Thymus (tissue), 11 donors: ENCODE results near the gene NUDCD3. TPM values are rescaled to one million over a fixed set of nuclear protein-coding genes. Genes with fewer than 3 reads are reported as not detected.

ENCODE experiments used
- DNase-seq, 9 donors: peaks; one replicate each; pipeline ENCODE4 v3.0.0-alpha.2; 2013; ENCODE audit warnings: low spot score in 9 of 9, low read depth in 6 of 9, missing footprints in 1 of 9
- H3K27ac ChIP-seq, 2 donors: one replicate each; pipeline ENCODE4 v1.5.1; 2013; ENCODE audit warnings: control low read depth in 1 of 2, low read depth in 1 of 2, low read length in 1 of 2, mild to moderate bottlenecking in 1 of 2, moderate library complexity in 1 of 2
- H3K27me3 ChIP-seq, 2 donors: one replicate each; pipeline ENCODE4 v1.5.1; 2013; ENCODE audit warnings: low read length in 1 of 2; ENCODE audit not compliant: control insufficient read depth in 2 of 2, insufficient read depth in 1 of 2
- H3K36me3 ChIP-seq, 2 donors: one replicate each; pipeline ENCODE4 v1.5.1; 2013; ENCODE audit warnings: low read length in 1 of 2, mild to moderate bottlenecking in 1 of 2, moderate library complexity in 1 of 2; ENCODE audit not compliant: control insufficient read depth in 2 of 2, insufficient read depth in 2 of 2
- H3K4me1 ChIP-seq, 2 donors: one replicate each; pipeline ENCODE4 v1.5.1; 2013; ENCODE audit warnings: low read length in 2 of 2; ENCODE audit not compliant: control insufficient read depth in 2 of 2, insufficient read depth in 2 of 2
- H3K4me3 ChIP-seq, 2 donors: one replicate each; pipeline ENCODE4 v1.5.1; 2013; ENCODE audit warnings: low read length in 2 of 2, control low read depth in 1 of 2, mild to moderate bottlenecking in 1 of 2
- H3K9me3 ChIP-seq, 2 donors: one replicate each; pipeline ENCODE4 v1.5.1; 2013; ENCODE audit warnings: low read length in 1 of 2, mild to moderate bottlenecking in 1 of 2; ENCODE audit not compliant: control insufficient read depth in 2 of 2, insufficient read depth in 1 of 2
- WGBS: extraction: QIAGEN DNeasy Blood & Tissue Kit; methylation state at CpG from one replicate; pipeline ENCODE4 v1.1.7; 2013; 5-methylcytosine and 5-hydroxymethylcytosine counted together
- polyA plus RNA-seq: library from polyadenylated mRNA; stranded (reverse); fragments of 200-250 nt; gene quantifications from one replicate; pipeline ENCODE4 v1.2.3, GENCODE V29; 2013
- total RNA-seq: library from RNA; stranded (reverse); fragments of 120-200 nt; gene quantifications from one replicate; pipeline ENCODE4 v1.2.4, GENCODE V29; 2013
- donor health status: healthy.

The NUDCD3 gene
- total and polyA plus RNA-seq, 2 donors = 32.9 to 33.9 TPM

DNA sequence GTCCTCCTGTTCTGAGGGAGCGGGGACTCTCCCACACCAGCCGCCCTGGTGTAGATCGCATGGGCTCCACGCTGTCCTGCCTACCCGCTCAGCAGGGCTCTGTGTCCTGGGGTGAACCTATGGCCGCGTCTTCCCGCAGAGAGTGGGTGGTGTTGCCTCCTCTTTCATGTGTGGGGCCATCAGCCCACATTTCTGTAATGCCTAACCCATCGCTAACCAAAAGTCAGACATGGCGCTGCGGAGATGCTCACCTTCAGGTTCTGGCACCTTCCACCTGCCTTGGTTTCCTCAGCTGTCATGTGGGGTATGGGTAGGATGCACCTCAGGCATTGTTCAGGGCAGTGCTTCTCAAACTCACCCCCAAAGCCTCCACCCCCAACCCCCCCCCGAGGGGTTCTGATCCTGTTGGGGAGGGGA is 114.5 kb downstream of the NUDCD3 start:
- no peak overlapping the region for H3K4me3 ChIP-seq
- H3K36me3 ChIP-seq = peaks cover 0 to under 1% of the 10 kb centered on the region in 2 donors
- H3K9me3 ChIP-seq = no peaks in the 10 kb centered on the region
- no peak overlapping the region for H3K27ac ChIP-seq
- H3K4me1 ChIP-seq = no peaks in the 10 kb centered on the region
- peaks cover 2 to 28% of the 10 kb centered on the region in 2 donors for H3K27me3 ChIP-seq
- no peak for DNase-seq
- 88% methylated on average over 12 of the region's 12 CpGs for WGBS

DNA sequence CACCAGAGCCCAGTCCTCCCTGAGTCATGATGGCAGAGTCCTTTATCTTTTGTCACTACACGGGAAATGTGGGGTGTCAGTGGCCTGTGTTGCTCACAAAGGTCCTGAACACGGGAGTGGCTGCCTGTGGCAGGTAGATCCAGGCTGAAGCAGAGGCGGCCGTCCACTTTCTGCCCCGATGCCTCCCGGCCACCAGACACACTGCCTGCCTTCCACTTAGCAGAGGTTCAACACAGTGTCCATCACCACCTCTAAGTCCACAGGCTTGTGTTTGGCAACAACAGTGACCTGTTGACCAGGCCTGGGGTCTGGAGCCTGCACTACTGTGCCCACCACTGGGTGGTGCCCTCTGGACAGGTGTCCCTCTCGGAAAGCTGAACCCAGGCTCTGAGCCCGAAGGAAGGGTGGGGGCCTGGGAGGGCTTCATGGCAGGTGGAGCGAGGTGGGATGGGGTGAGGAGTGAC is 115.2 kb downstream of the NUDCD3 start:
- Histone ChIP-seq H3K4me1 (no peaks in the 10 kb centered on the region), H3K9me3 (no peaks in the 10 kb centered on the region), H3K27me3 (peaks cover 2 to 28% of the 10 kb centered on the region in 2 donors), H3K36me3 (no peaks in the 10 kb centered on the region), H3K27ac (no peak overlapping the region), H3K4me3 (no peak overlapping the region)
- no peak for DNase-seq
- 79% methylated on average over 9 of the region's 9 CpGs for WGBS

DNA sequence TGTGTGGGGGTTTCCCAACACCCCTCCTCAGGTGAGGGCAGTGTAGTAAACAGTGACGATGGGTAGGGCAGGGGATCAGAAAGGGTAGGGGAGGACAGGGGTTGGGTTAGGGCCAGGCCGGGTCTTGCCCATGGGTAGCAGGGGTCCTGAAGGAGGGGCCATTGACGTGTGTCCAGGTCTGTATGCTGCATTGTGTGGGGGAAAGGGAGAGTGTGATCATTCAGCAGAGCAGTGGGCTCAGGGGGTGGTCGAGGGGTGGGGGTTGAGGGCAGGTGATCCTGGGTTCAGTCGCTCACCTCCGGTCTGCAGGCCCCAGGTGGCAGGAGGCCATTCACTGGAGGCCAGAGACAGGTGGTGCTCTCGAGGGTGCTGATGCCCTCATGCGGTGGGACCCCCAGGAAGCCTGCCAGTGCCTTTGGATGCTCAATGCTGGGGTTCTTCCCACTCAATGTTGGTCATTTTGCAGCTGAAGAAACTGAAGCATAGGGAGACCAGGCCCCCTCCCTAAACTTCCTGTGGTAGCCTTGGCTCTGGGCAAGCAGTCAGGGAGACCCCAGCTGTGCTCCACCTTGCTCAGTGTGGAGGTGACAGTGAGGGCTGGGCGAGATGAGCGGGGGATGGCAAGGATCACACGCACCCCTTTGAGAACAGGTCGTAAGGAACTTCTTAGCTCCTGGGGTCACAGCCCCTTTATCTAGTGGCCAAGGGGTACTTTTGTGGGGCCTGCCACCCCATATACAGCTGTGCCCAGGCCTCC is 116.3 kb downstream of the NUDCD3 start:
- 86% methylated on average over 12 of the region's 12 CpGs for WGBS
- DNase-seq = no peak

DNA sequence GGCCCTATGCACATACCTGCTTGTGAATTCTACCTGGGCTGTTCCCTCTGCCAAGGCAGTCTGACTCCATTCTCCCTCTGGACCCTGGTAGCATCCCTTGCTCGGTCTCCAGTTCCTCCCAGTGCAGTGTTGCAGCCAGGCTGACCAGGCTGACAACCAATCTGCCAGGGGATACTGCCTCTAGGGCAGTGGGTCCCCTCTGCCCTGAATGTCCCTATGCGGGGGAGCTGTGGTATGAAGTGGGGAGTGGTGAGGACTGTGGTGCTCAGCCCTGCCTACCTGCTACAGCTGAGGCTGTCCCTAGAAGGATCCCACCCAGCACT is 117.1 kb downstream of the NUDCD3 start:
- Histone ChIP-seq H3K4me3 (no peak overlapping the region), H3K4me1 (no peaks in the 10 kb centered on the region), H3K36me3 (no peaks in the 10 kb centered on the region), H3K9me3 (peaks cover 0 to 1% of the 10 kb centered on the region in 2 donors), H3K27me3 (peaks cover 6 to 34% of the 10 kb centered on the region in 2 donors), H3K27ac (no peak overlapping the region)
- no peak for DNase-seq
- WGBS = 89% methylated on average over 2 of the region's 2 CpGs

More for the DNA sequence above, 116.3 kb downstream of the NUDCD3 start:
- Histone ChIP-seq H3K27me3 (peaks cover 2 to 28% of the 10 kb centered on the region in 2 donors), H3K36me3 (no peaks in the 10 kb centered on the region), H3K4me3 (no peak overlapping the region), H3K27ac (no peak overlapping the region), H3K9me3 (no peaks in the 10 kb centered on the region), H3K4me1 (no peaks in the 10 kb centered on the region)

DNA sequence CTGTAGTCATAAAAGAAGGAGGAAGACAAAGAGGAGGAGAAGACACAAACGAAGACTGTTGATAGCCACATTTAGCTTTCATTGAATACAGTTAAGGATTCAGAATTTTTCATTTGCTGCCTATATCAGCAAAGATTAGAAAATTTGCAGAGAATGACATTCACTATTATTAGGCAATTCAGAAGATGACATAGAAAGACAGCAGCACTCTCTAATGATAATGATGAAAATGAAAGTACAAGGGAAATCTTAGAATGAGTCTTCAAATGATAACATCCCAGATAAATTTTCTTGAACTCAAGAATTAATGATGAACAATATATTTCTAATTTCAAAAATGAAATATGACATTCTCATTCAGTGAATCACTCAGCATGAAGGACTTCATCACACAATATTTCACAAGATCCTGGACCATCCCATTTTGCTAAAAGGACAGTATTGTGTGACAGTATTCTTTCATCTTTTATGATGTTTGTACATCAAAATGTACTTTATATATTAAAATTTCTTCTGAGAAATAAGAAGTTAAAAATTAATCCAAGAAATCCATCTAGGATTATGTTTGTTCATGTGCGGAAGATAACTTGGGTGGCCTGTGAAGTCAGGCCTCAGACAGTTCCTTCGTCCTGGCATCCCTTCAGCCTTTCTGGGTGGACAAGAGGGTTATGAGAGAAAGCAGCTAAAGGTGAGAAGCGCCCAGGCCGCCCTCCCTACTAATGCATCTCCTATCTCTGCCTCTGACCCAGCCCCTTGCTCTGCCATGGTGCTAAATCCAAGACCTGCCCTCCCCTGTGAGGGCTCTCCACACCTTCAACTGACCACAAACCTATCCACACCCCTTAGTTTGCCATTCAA is 117.7 kb downstream of the NUDCD3 start:
- H3K4me3 ChIP-seq = no peak overlapping the region
- no peaks in the 10 kb centered on the region for H3K4me1 ChIP-seq
- H3K27ac ChIP-seq = no peak overlapping the region
- 93% methylated on average over 5 of the region's 5 CpGs for WGBS
- H3K9me3 ChIP-seq = peaks cover 0 to 1% of the 10 kb centered on the region in 2 donors
- no peaks in the 10 kb centered on the region for H3K36me3 ChIP-seq
- no peak for DNase-seq
- H3K27me3 ChIP-seq = peaks cover 6 to 40% of the 10 kb centered on the region in 2 donors

DNA sequence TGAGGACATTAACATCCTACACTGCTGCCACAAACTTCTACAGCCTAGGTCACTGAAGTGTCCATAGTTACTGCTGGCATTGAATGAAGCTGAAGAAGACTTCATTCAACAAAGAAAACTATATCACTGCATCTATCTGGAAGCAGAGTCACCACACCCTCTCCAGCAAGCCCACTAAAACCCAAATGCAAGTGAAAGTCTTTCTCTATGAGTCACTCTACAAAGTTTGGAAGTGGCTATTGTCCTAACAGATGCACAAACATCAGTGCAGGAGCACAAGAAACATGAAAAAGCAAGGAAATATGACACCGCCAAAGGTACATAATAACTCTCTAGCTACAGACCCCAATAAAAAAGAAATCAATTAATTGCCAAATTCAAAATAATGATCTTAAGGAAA is 121.6 kb downstream of the NUDCD3 start:
- H3K4me1 ChIP-seq = no peaks in the 10 kb centered on the region
- no peak for DNase-seq
- H3K9me3 ChIP-seq = peaks cover 0 to 1% of the 10 kb centered on the region in 2 donors
- H3K4me3 ChIP-seq = no peak overlapping the region
- 99% methylated on average over 1 of the region's 1 CpG for WGBS
- H3K36me3 ChIP-seq = no peaks in the 10 kb centered on the region
- H3K27ac ChIP-seq = no peak overlapping the region
- H3K27me3 ChIP-seq = peaks cover 4 to 33% of the 10 kb centered on the region in 2 donors

DNA sequence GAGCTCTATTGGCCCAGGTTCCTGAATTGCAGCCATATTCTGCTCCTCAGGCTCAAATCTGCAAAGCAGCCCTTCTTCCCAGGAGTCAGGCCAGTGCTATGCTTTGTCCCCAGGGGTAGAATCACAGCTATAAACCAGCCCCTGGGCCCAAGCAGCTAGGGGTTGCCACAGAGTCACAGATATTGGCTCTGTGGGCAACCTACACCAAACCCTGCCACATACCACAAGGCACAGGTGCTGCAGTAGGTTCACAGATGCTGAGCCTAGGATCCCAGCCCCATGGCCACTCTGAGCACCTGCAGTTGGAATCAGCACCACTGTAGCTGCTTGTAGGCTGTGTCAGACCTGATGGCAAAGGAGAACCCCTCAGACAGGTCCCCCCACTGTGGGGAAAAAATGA is 122.0 kb downstream of the NUDCD3 start:
- Histone ChIP-seq H3K9me3 (peaks cover 0 to 1% of the 10 kb centered on the region in 2 donors), H3K4me3 (no peak overlapping the region), H3K27ac (no peak overlapping the region), H3K27me3 (peaks cover 4 to 31% of the 10 kb centered on the region in 2 donors), H3K36me3 (no peaks in the 10 kb centered on the region), H3K4me1 (no peaks in the 10 kb centered on the region)
- DNase-seq = no peak

DNA sequence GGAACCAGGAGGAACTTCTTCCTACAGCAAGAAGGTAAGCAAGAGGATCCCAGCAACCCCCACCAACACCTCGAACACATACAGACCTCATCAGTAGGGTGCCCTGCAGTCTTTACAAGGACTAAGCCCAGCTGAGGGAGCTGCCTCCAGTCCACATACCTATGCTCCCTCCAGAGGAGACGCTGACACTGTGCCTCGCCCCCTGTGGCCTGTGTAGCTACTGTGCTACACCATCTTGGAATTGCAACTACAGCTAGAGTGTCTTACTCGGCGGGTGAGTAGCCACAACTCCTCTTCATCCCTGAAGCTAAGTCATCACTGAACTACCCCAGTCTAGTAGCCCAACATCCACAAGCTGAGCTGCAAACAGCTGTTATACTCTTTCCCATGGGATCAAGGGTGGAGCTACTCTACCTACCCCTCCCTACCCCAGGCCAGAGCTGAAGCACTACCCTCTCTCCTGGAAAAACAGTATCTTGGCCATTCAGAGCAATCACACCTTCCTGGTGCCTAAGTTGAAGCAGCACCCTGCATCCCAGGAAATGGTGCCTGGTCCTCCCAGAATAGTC is 122.9 kb downstream of the NUDCD3 start:
- H3K4me1 ChIP-seq = no peaks in the 10 kb centered on the region
- peaks cover 0 to 1% of the 10 kb centered on the region in 2 donors for H3K9me3 ChIP-seq
- H3K4me3 ChIP-seq = no peak overlapping the region
- no peak overlapping the region for H3K27ac ChIP-seq
- no peaks in the 10 kb centered on the region for H3K36me3 ChIP-seq
- 91% methylated on average over 5 of the region's 5 CpGs for WGBS
- DNase-seq = no peak
- peaks cover 4 to 25% of the 10 kb centered on the region in 2 donors for H3K27me3 ChIP-seq

DNA sequence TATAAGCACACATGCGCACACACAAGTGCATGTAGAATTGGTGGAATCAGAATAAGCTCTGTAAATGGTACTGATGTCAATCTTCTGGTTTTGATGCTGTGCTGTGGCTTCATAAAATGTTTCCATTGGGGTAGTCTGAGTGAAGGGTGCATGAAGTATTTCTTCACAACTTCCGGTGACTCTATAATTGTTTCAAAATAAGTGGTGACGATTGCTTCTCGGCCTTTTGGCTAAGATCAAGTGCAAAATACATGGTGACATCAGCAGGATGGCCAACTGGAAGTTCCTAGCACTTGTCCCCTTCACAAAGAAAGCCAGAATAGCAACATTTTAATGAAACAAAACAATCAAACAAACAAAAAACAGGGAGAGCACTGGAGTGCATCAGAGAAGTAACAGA is 123.5 kb downstream of the NUDCD3 start:
- H3K4me3 ChIP-seq = no peak overlapping the region
- no peaks in the 10 kb centered on the region for H3K4me1 ChIP-seq
- no peak overlapping the region for H3K27ac ChIP-seq
- no peaks in the 10 kb centered on the region for H3K36me3 ChIP-seq
- peaks cover 4 to 25% of the 10 kb centered on the region in 2 donors for H3K27me3 ChIP-seq
- no peak for DNase-seq
- WGBS = 94% methylated on average over 4 of the region's 4 CpGs
- peaks cover 0 to 1% of the 10 kb centered on the region in 2 donors for H3K9me3 ChIP-seq
